GM18520 (cell line): ENCODE data around the gene DNM3.

Source experiments
- ATAC-seq: cut with Tn5 transposase; IDR thresholded peaks from one replicate; pipeline ENCODE4 v1.9.1; 2021; ENCODE audit not compliant: unreplicated experiment

Gene DNM3

GRCh38 chr1:172382406-172382805 lies 541.1 kb downstream of the DNM3 start:
- ATAC-seq = no peak

GRCh38 chr1:172382990-172383389 lies 541.7 kb downstream of the DNM3 start:
- ATAC-seq = no peak

- no peak for ATAC-seq
Observed at GRCh38 chr1:172383536-172383935, 542.2 kb downstream of the DNM3 start.

- no peak for ATAC-seq
Observed at GRCh38 chr1:172384656-172385055, 543.4 kb downstream of the DNM3 start.

- no peak for ATAC-seq
Observed at GRCh38 chr1:172386046-172386445, 544.7 kb downstream of the DNM3 start.

GRCh38 chr1:172388490-172388889 lies 547.2 kb downstream of the DNM3 start:
- ATAC-seq = no peak

- no peak for ATAC-seq
Observed at GRCh38 chr1:172390301-172390682, 549.0 kb downstream of the DNM3 start.

- no peak for ATAC-seq
Observed at GRCh38 chr1:172390683-172391551, 549.6 kb downstream of the DNM3 start.

GRCh38 chr1:172391976-172392375 lies 550.7 kb downstream of the DNM3 start:
- no peak for ATAC-seq

- no peak for ATAC-seq
Observed at GRCh38 chr1:172393354-172393753, 552.1 kb downstream of the DNM3 start.

GRCh38 chr1:172394141-172394751 lies 552.9 kb downstream of the DNM3 start:
- peak; percentile 70 for ATAC-seq

- ATAC-seq = no peak
Observed at GRCh38 chr1:172394811-172395210, 553.5 kb downstream of the DNM3 start.

GRCh38 chr1:172395576-172395975 lies 554.3 kb downstream of the DNM3 start:
- ATAC-seq = no peak

GRCh38 chr1:172397221-172397620 lies 555.9 kb downstream of the DNM3 start:
- ATAC-seq = peak; percentile 34

GRCh38 chr1:172397633-172398032 lies 556.3 kb downstream of the DNM3 start:
- no peak for ATAC-seq

- ATAC-seq = no peak
Observed at GRCh38 chr1:172398193-172398592, 556.9 kb downstream of the DNM3 start.

GRCh38 chr1:172398970-172399755 lies 557.9 kb downstream of the DNM3 start:
- no peak for ATAC-seq

- ATAC-seq = no peak
Observed at GRCh38 chr1:172399756-172400721, 558.7 kb downstream of the DNM3 start.

- no peak for ATAC-seq
Observed at GRCh38 chr1:172400722-172401105, 559.4 kb downstream of the DNM3 start.

- ATAC-seq = no peak
Observed at GRCh38 chr1:172401477-172401876, 560.2 kb downstream of the DNM3 start.

- no peak for ATAC-seq
Observed at GRCh38 chr1:172401892-172402291, 560.6 kb downstream of the DNM3 start.
